RWPE2 (cell line): ENCODE measurements around the gene EHMT2.
"Not testable (repeated sequence)": the region's sequence is repeated elsewhere in the genome, so short reads cannot be mapped to it uniquely, and the experiment has no call there.

ENCODE experiments used
- ATAC-seq: fragments of 200-7000 bp; cut with Tn5 transposase; 3 replicates; pipeline ENCODE4 v1.9.1; 2021; ENCODE audit warnings: low read depth
- DNase-seq: peaks from one replicate; pipeline ENCODE4 v3.0.0-alpha.2; 2020; ENCODE audit warnings: low spot score
- H3K27ac ChIP-seq: fragments of 450-650 bp; 2 replicates; pipeline ENCODE4 v1.5.1; 2017; ENCODE audit warnings: mild to moderate bottlenecking; ENCODE audit not compliant: poor library complexity, severe bottlenecking
- H3K27me3 ChIP-seq: fragments of 250-450 bp; sonication (Bioruptor Pico); 2 replicates; pipeline ENCODE4 v1.5.1; 2021; ENCODE audit warnings: mild to moderate bottlenecking, moderate library complexity; ENCODE audit not compliant: insufficient read depth, poor library complexity, severe bottlenecking
- H3K36me3 ChIP-seq: fragments of 250-450 bp; sonication (Bioruptor Pico); 2 replicates; pipeline ENCODE4 v1.5.1; 2020; ENCODE audit warnings: low read depth, mild to moderate bottlenecking, moderate library complexity
- H3K4me1 ChIP-seq: fragments of 250-450 bp; sonication (Bioruptor Pico); 2 replicates; pipeline ENCODE4 v1.5.1; 2021; ENCODE audit warnings: mild to moderate bottlenecking, moderate library complexity; ENCODE audit not compliant: insufficient read depth, poor library complexity, severe bottlenecking
- H3K4me3 ChIP-seq: fragments of 250-450 bp; sonication (Bioruptor Pico); 2 replicates; pipeline ENCODE4 v1.5.1; 2021; ENCODE audit warnings: mild to moderate bottlenecking, moderate library complexity; ENCODE audit not compliant: severe bottlenecking
- H3K9me3 ChIP-seq: fragments of 250-450 bp; sonication (Bioruptor Pico); 2 replicates; pipeline ENCODE4 v1.5.1; 2021; ENCODE audit warnings: mild to moderate bottlenecking, moderate library complexity; ENCODE audit not compliant: severe bottlenecking
- TF ChIP-seq, protein P1 (sequence below): fragments of 450-650 bp; IDR thresholded peaks from one replicate; pipeline ENCODE4 v1.5.1; 2017; ENCODE audit warnings: mild to moderate bottlenecking, moderate library complexity; ENCODE audit not compliant: poor library complexity, severe bottlenecking

The EHMT2 gene

GRCh38 chr6:31858707-31859106 lies 38.8 kb downstream of the EHMT2 start:
- no peak overlapping the region for H3K4me3 ChIP-seq
- no peak overlapping the region for H3K27ac ChIP-seq
- no peaks in the 10 kb centered on the region for H3K4me1 ChIP-seq
- TF ChIP-seq, protein P1, sequence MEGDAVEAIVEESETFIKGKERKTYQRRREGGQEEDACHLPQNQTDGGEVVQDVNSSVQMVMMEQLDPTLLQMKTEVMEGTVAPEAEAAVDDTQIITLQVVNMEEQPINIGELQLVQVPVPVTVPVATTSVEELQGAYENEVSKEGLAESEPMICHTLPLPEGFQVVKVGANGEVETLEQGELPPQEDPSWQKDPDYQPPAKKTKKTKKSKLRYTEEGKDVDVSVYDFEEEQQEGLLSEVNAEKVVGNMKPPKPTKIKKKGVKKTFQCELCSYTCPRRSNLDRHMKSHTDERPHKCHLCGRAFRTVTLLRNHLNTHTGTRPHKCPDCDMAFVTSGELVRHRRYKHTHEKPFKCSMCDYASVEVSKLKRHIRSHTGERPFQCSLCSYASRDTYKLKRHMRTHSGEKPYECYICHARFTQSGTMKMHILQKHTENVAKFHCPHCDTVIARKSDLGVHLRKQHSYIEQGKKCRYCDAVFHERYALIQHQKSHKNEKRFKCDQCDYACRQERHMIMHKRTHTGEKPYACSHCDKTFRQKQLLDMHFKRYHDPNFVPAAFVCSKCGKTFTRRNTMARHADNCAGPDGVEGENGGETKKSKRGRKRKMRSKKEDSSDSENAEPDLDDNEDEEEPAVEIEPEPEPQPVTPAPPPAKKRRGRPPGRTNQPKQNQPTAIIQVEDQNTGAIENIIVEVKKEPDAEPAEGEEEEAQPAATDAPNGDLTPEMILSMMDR, result no peak
- no peaks in the 10 kb centered on the region for H3K9me3 ChIP-seq
- no peaks in the 10 kb centered on the region for H3K27me3 ChIP-seq
- no peak for ATAC-seq
- no peak for DNase-seq
- H3K36me3 ChIP-seq, result 0 out of 2 replicates have a peak, but pooled peaks cover 13% of the 10 kb centered on the region

GRCh38 chr6:31857774-31858173 lies 39.7 kb downstream of the EHMT2 start:
- H3K27ac ChIP-seq, H3K9me3 ChIP-seq, H3K27me3 ChIP-seq, H3K4me1 ChIP-seq, DNase-seq, ATAC-seq, H3K4me3 ChIP-seq: not testable (repeated sequence)
- H3K36me3 ChIP-seq, result 0 out of 2 replicates have a peak, but pooled peaks cover 13% of the 10 kb centered on the region

DNA sequence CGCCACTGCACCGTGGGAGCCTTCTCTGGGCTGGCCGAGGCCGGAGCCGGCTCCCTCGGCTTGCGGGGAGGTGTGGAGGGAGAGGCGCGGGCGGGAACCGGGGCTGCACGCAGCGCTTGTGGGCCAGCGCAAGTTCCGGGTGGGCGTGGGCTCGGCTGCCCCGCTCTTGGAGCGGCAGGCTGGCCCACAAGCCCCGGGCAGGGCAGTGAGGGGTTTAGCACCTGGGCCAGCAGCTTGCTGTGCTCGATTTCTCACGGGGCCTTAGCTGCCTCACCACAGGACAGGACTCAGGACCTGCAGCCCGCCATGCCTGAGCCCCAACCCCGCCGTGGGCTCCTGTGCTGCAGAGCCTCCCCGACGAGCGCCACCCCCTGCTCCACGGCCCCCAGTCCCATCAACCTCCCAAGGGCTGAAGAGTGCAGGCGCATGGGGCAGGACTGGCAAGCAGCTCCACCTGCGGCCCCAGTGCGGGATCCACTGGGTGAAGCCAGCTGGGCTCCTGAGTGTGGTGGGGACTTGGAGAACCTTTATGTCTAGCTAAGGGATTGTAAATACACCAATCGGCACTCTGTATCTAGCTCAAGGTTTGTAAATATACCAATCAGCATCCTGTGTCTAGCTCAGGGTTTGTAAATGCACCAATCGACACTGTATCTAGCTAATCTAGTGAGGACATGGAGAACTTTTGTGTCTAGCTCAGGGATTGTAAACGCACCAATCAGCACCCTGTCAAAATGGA lies 45.3 kb downstream of the EHMT2 start:
- not testable (repeated sequence) for H3K27me3 ChIP-seq, DNase-seq, ATAC-seq, H3K27ac ChIP-seq, H3K36me3 ChIP-seq, H3K4me1 ChIP-seq, H3K9me3 ChIP-seq, H3K4me3 ChIP-seq

- TF ChIP-seq, protein P1, result no peak
- ATAC-seq, result no peak
- no peak overlapping the region for H3K4me3 ChIP-seq
Measured at GRCh38 chr6:31851485-31851832, 46.0 kb downstream of the EHMT2 start.

DNA sequence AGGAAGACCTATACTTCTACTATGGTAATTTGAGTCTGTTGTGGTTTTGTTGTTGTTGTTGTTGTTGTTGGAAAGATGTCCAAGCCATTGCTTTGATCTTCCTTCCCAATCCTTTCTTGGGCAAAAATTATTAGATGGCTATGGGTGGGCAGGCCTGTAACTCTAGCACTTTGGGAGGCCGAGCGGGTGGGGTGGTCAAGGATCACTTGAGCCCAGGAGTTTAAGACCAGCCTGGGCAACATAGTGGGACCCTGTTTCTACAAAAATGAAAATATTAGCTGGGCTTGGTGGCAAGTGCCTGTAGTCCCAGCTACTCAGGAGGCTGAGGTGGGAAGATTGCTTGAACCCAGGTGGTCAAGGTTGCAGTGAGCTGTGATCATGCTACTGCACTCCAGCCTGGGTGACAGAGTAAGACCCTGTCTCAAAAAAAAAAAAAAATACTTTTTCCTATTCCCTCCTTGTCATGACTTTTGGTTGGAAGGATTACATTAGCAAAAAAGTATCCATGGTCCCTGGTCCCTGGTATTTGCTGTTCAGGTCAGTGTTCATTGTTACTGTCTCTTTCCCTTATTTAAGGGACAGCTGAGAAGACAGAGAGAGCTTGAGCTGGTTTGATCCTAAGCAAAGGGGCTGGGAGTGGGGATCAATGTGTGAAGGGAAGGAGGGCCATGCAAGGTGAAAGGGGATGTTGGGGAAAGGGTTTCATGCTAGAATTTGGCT lies 46.6 kb downstream of the EHMT2 start:
- Histone ChIP-seq H3K27ac (no peak overlapping the region), H3K36me3 (no peaks in the 10 kb centered on the region)
- no peak for DNase-seq

More at GRCh38 chr6:31851485-31851832, 46.0 kb downstream of the EHMT2 start:
- no peaks in the 10 kb centered on the region for H3K4me1 ChIP-seq
- no peaks in the 10 kb centered on the region for H3K27me3 ChIP-seq
- H3K9me3 ChIP-seq, result no peaks in the 10 kb centered on the region
- H3K36me3 ChIP-seq, result no peaks in the 10 kb centered on the region
- DNase-seq, result no peak
- no peak overlapping the region for H3K27ac ChIP-seq

More for the DNA sequence above, 46.6 kb downstream of the EHMT2 start:
- Histone ChIP-seq H3K4me3 (no peak overlapping the region), H3K9me3 (no peaks in the 10 kb centered on the region), H3K27me3 (no peaks in the 10 kb centered on the region), H3K4me1 (no peaks in the 10 kb centered on the region)
- TF ChIP-seq, protein P1, result no peak
- ATAC-seq, result no peak
